WTC11 (cell line): ENCODE data around the gene GPR158.

Experiments
- ATF6 ChIP-seq: sonication (generic); formaldehyde crosslinking; IDR thresholded peaks from 2 replicates; pipeline ENCODE4 v1.8.1; 2023; ENCODE audit warnings: mild to moderate bottlenecking, missing genetic modification reagents
- CBFB ChIP-seq: sonication (generic); formaldehyde crosslinking; IDR thresholded peaks from 2 replicates; pipeline ENCODE4 v1.8.1; 2022; ENCODE audit warnings: mild to moderate bottlenecking, low read depth, missing genetic modification reagents
- E2F5 ChIP-seq: sonication (generic); formaldehyde crosslinking; IDR thresholded peaks from 2 replicates; pipeline ENCODE4 v1.8.1; 2022; ENCODE audit warnings: mild to moderate bottlenecking, moderate library complexity, missing genetic modification reagents
- GABPB1 ChIP-seq: sonication (generic); formaldehyde crosslinking; IDR thresholded peaks from 2 replicates; pipeline ENCODE4 v1.8.1; 2023; ENCODE audit warnings: mild to moderate bottlenecking, missing genetic modification reagents
- HMGXB4 ChIP-seq: sonication (generic); formaldehyde crosslinking; IDR thresholded peaks from 2 replicates; pipeline ENCODE4 v1.8.1; 2023; ENCODE audit warnings: mild to moderate bottlenecking, moderate library complexity, missing genetic modification reagents
- JUN ChIP-seq: sonication (generic); formaldehyde crosslinking; IDR thresholded peaks from 2 replicates; pipeline ENCODE4 v1.8.0; 2023; ENCODE audit warnings: mild to moderate bottlenecking, missing genetic modification reagents
- MAX ChIP-seq: sonication (generic); formaldehyde crosslinking; IDR thresholded peaks from 2 replicates; pipeline ENCODE4 v1.8.0; 2022; ENCODE audit warnings: mild to moderate bottlenecking, missing genetic modification reagents
- SOX15 ChIP-seq: fragments of 250-450 bp; sonication (Bioruptor Pico); IDR thresholded peaks from 2 replicates; pipeline ENCODE4 v1.9.0; 2021; ENCODE audit warnings: mild to moderate bottlenecking
- TCF7 ChIP-seq: sonication (generic); formaldehyde crosslinking; IDR thresholded peaks from 2 replicates; pipeline ENCODE4 v1.8.0; 2022; ENCODE audit warnings: mild to moderate bottlenecking, low read depth, missing genetic modification reagents, moderate library complexity
- USF2 ChIP-seq: sonication (generic); formaldehyde crosslinking; IDR thresholded peaks from 2 replicates; pipeline ENCODE4 v1.8.1; 2023; ENCODE audit warnings: mild to moderate bottlenecking, missing genetic modification reagents, moderate library complexity
- ZBTB21 ChIP-seq: sonication (generic); formaldehyde crosslinking; IDR thresholded peaks from 2 replicates; pipeline ENCODE4 v1.8.1; 2023; ENCODE audit warnings: mild to moderate bottlenecking, missing genetic modification reagents, borderline replicate concordance
- ZNF512 ChIP-seq: sonication (generic); formaldehyde crosslinking; IDR thresholded peaks from 2 replicates; pipeline ENCODE4 v1.8.1; 2022; ENCODE audit warnings: missing genetic modification reagents, borderline replicate concordance
- TF ChIP-seq, protein P1 (sequence below): sonication (generic); formaldehyde crosslinking; IDR thresholded peaks from 2 replicates; pipeline ENCODE4 v1.8.1; 2023; ENCODE audit warnings: mild to moderate bottlenecking, missing genetic modification reagents
- TF ChIP-seq, protein P2 (sequence below): fragments of 200-600 bp; IDR thresholded peaks from 2 replicates; pipeline ENCODE4 v1.8.0; 2022; ENCODE audit warnings: antibody characterized with exemption

DNA sequence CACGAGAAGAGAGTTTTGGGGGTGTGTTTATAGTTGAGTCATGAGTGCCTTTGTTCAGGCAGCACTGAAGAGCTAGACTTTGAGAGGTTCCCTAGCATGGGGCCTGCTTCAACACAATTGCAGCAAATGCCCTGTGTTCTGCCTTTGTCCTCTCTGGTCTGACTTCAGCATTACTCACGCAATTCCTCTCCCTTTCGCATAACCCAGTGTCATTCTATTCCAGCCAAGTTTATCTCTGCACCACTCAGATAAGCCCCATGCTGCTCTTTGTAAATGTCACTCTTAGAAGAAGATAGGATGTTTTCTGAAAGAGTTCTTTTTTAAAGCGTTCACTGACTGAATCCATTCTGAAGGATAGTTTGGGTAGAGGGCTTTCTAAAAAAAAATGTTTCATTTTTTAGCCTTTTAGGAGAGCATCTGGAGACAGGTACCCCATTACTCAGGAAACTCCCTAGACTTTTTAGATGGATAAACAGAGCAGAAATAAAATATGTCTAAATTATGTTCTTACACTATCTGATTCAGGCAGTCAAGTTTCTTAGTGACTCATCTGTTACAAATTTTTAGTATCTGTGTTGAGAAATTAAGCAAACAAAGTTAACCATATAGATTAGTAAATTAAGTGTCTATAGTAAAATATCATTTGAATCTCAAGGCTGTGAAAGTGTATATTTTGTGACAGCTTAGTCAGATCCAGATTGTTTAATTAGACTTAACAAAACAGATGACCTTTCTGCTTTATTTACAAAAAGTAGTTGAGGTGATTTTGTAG lies 318.5 kb downstream of the GPR158 start:
- TF ChIP-seq, protein P1, sequence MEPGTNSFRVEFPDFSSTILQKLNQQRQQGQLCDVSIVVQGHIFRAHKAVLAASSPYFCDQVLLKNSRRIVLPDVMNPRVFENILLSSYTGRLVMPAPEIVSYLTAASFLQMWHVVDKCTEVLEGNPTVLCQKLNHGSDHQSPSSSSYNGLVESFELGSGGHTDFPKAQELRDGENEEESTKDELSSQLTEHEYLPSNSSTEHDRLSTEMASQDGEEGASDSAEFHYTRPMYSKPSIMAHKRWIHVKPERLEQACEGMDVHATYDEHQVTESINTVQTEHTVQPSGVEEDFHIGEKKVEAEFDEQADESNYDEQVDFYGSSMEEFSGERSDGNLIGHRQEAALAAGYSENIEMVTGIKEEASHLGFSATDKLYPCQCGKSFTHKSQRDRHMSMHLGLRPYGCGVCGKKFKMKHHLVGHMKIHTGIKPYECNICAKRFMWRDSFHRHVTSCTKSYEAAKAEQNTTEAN (CRISPR knock-in tag): no peak
- TF ChIP-seq, protein P2, sequence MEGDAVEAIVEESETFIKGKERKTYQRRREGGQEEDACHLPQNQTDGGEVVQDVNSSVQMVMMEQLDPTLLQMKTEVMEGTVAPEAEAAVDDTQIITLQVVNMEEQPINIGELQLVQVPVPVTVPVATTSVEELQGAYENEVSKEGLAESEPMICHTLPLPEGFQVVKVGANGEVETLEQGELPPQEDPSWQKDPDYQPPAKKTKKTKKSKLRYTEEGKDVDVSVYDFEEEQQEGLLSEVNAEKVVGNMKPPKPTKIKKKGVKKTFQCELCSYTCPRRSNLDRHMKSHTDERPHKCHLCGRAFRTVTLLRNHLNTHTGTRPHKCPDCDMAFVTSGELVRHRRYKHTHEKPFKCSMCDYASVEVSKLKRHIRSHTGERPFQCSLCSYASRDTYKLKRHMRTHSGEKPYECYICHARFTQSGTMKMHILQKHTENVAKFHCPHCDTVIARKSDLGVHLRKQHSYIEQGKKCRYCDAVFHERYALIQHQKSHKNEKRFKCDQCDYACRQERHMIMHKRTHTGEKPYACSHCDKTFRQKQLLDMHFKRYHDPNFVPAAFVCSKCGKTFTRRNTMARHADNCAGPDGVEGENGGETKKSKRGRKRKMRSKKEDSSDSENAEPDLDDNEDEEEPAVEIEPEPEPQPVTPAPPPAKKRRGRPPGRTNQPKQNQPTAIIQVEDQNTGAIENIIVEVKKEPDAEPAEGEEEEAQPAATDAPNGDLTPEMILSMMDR: no peak
- TF ChIP-seq TCF7 (CRISPR knock-in tag) (no peak), ZNF512 (CRISPR knock-in tag) (no peak), E2F5 (CRISPR knock-in tag) (no peak), HMGXB4 (no peak), ZBTB21 (CRISPR knock-in tag) (no peak), CBFB (CRISPR knock-in tag) (no peak), USF2 (CRISPR knock-in tag) (no peak), ATF6 (CRISPR knock-in tag) (no peak), GABPB1 (no peak), SOX15 (CRISPR knock-in tag) (no peak), MAX (CRISPR knock-in tag) (no peak), JUN (CRISPR knock-in tag) (no peak)
